OCI-LY3 (cell line): ENCODE results near the gene ASB1.

Experiments
- H2AFZ ChIP-seq: fragments of 200-600, 300-600 bp; shearing (Covaris generic); 2 replicates; pipeline ENCODE4 v1.6.0; 2014; ENCODE audit warnings: antibody characterized with exemption, low read depth, low read length
- H3K27ac ChIP-seq: fragments of 200-600, 300-600 bp; sonication (generic); 2 replicates; pipeline ENCODE4 v1.5.1; 2014; ENCODE audit warnings: mild to moderate bottlenecking, low read length, moderate library complexity, mixed read lengths
- H3K27me3 ChIP-seq: fragments of 200-600, 300-600 bp; sonication (generic); 2 replicates; pipeline ENCODE4 v1.6.1; 2014; ENCODE audit warnings: low read depth, low read length, mixed read lengths
- H3K36me3 ChIP-seq: fragments of 200-600, 300-600 bp; sonication (generic); replicated peaks from 2 replicates; pipeline ENCODE3; 2014; ENCODE audit warnings: low read depth, low read length, mixed read lengths
- H3K4me1 ChIP-seq: fragments of 300-600, 200-600 bp; sonication (generic); 2 replicates; pipeline ENCODE4 v1.6.1; 2014; ENCODE audit warnings: low read length, mixed read lengths
- H3K4me2 ChIP-seq: fragments of 200-600, 300-600 bp; sonication (generic); 2 replicates; pipeline ENCODE4 v1.6.1; 2014; ENCODE audit warnings: low read length, mixed read lengths
- H3K4me3 ChIP-seq: fragments of 300-600, 200-600 bp; sonication (generic); 2 replicates; pipeline ENCODE4 v1.5.1; 2014; ENCODE audit warnings: antibody characterized with exemption, mild to moderate bottlenecking, low read length, moderate library complexity
- H3K79me2 ChIP-seq: fragments of 300-600, 200-600 bp; shearing (Covaris generic); 2 replicates; pipeline ENCODE4 v1.6.1; 2014; ENCODE audit warnings: mild to moderate bottlenecking, low read length, mixed read lengths
- H3K9ac ChIP-seq: fragments of 300-600, 200-600 bp; shearing (Covaris generic); 2 replicates; pipeline ENCODE4 v1.6.0; 2014; ENCODE audit warnings: mild to moderate bottlenecking, low read length, moderate library complexity
- H3K9me3 ChIP-seq: fragments of 200-600, 300-600 bp; shearing (Covaris generic); 2 replicates; pipeline ENCODE4 v1.6.1; 2014; ENCODE audit warnings: low read length, mixed read lengths; ENCODE audit not compliant: insufficient read depth
- H4K20me1 ChIP-seq: fragments of 200-600, 300-600 bp; sonication (generic); 2 replicates; pipeline ENCODE4 v1.6.1; 2016; ENCODE audit warnings: low read length, mixed read lengths; ENCODE audit not compliant: insufficient read depth
- CTCF ChIP-seq: fragments of 200-600, 300-600 bp; sonication (generic); IDR thresholded peaks from 2 replicates; pipeline ENCODE4 v1.5.1; 2014; ENCODE audit warnings: antibody characterized with exemption, low read length, low read depth
- EZH2phosphoT487 ChIP-seq: fragments of 200-600 bp; shearing (Covaris generic); IDR thresholded peaks from 2 replicates; pipeline ENCODE4 v1.6.1; 2018; ENCODE audit warnings: antibody characterized with exemption, mixed run types, low read depth

Gene ASB1

GRCh38 chr2:238493411-238493810 lies 66.7 kb downstream of the ASB1 start:
- no peak overlapping the region for H3K4me2 ChIP-seq

GRCh38 chr2:238493880-238494572 lies 67.3 kb downstream of the ASB1 start:
- H3K4me3 ChIP-seq = no peak overlapping the region
- no peaks in the 10 kb centered on the region for H3K79me2 ChIP-seq
- no peaks in the 10 kb centered on the region for H3K27me3 ChIP-seq
- H3K4me2 ChIP-seq = no peak overlapping the region
- H4K20me1 ChIP-seq = no peaks in the 10 kb centered on the region
- no peaks in the 10 kb centered on the region for H3K4me1 ChIP-seq
- no peak overlapping the region for H3K27ac ChIP-seq
- no peaks in the 10 kb centered on the region for H3K36me3 ChIP-seq
- TF ChIP-seq CTCF (no peak), EZH2phosphoT487 (no peak)
- H2AFZ ChIP-seq = no peak overlapping the region
- no peaks in the 10 kb centered on the region for H3K9me3 ChIP-seq
- H3K9ac ChIP-seq = no peak overlapping the region

More at GRCh38 chr2:238493411-238493810, 66.7 kb downstream of the ASB1 start:
- H3K9me3 ChIP-seq = no peaks in the 10 kb centered on the region
- H3K36me3 ChIP-seq = no peaks in the 10 kb centered on the region
- no peak overlapping the region for H3K27ac ChIP-seq
- H3K9ac ChIP-seq = no peak overlapping the region
- no peaks in the 10 kb centered on the region for H4K20me1 ChIP-seq
- H3K4me3 ChIP-seq = no peak overlapping the region
- H2AFZ ChIP-seq = no peak overlapping the region
- no peaks in the 10 kb centered on the region for H3K27me3 ChIP-seq
- no peaks in the 10 kb centered on the region for H3K79me2 ChIP-seq
- no peaks in the 10 kb centered on the region for H3K4me1 ChIP-seq
- no peak for TF ChIP-seq CTCF
- TF ChIP-seq EZH2phosphoT487 = no peak

- H3K27me3 ChIP-seq = no peaks in the 10 kb centered on the region
- no peaks in the 10 kb centered on the region for H3K4me1 ChIP-seq
- no peaks in the 10 kb centered on the region for H3K36me3 ChIP-seq
- H3K9ac ChIP-seq = no peak overlapping the region
- TF ChIP-seq EZH2phosphoT487 (no peak), CTCF (no peak)
- no peaks in the 10 kb centered on the region for H3K9me3 ChIP-seq
- H3K4me2 ChIP-seq = no peak overlapping the region
- no peaks in the 10 kb centered on the region for H4K20me1 ChIP-seq
- no peak overlapping the region for H3K27ac ChIP-seq
- no peaks in the 10 kb centered on the region for H3K79me2 ChIP-seq
- H2AFZ ChIP-seq = no peak overlapping the region
- no peak overlapping the region for H3K4me3 ChIP-seq
Measured at GRCh38 chr2:238494573-238494961, 67.8 kb downstream of the ASB1 start.

GRCh38 chr2:238495422-238495821 lies 68.7 kb downstream of the ASB1 start:
- no peaks in the 10 kb centered on the region for H3K4me1 ChIP-seq
- no peak overlapping the region for H3K9ac ChIP-seq
- no peaks in the 10 kb centered on the region for H4K20me1 ChIP-seq
- no peak overlapping the region for H3K4me3 ChIP-seq
- no peak for TF ChIP-seq CTCF
- TF ChIP-seq EZH2phosphoT487 = no peak
- H3K79me2 ChIP-seq = no peaks in the 10 kb centered on the region
- no peak overlapping the region for H2AFZ ChIP-seq
- H3K9me3 ChIP-seq = no peaks in the 10 kb centered on the region
- H3K36me3 ChIP-seq = no peaks in the 10 kb centered on the region
- no peak overlapping the region for H3K4me2 ChIP-seq
- no peaks in the 10 kb centered on the region for H3K27me3 ChIP-seq
- no peak overlapping the region for H3K27ac ChIP-seq
